ENCODE data around the gene ALS2CL. TPM values are rescaled to one million over a fixed set of nuclear protein-coding genes. Genes with fewer than 3 reads are reported as not detected.

The ALS2CL gene
- total RNA-seq, 1 experiment from 2014 or later, result 39.6 TPM

DNA sequence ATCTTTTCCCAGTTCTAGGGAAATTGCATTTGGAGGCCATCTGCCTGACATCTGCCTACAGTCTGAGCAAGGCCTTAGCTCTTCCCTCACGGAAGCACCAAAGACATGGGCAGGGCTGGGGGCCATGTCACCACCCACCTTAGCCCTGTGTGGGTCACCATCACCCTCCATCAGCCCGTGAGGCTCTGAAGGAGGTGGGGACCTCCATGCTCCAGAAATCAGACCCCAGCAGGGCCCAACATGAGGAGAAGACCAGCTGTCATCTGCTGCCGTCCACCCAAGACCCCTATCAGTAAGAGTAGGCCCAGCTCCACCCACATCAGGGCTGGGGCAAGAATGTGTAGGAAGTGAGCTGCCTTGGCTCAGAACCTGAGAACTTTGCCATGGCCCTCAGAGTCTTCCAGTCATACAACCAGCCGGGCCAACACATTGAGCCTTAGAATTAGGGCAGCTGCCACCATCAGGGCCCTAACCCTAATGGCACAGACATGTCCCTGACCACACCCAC is 9.6 kb upstream of the ALS2CL start:
- H3K4me1 Mint-ChIP-seq (ENCODE audit: low read depth, unreplicated experiment), result peaks cover 17% of the 10 kb centered on the region
- no peak for DNase-seq
- no peaks in the 10 kb centered on the region for H3K9me3 Mint-ChIP-seq (ENCODE audit: low read depth, unreplicated experiment)
- H3K4me3 Mint-ChIP-seq (ENCODE audit: low read depth, unreplicated experiment), result no peak overlapping the region
- intact Hi-C loops (cut with micrococcal nuclease; ENCODE audit: unreplicated experiment), result no loop called here
- TF ChIP-seq, protein P1, sequence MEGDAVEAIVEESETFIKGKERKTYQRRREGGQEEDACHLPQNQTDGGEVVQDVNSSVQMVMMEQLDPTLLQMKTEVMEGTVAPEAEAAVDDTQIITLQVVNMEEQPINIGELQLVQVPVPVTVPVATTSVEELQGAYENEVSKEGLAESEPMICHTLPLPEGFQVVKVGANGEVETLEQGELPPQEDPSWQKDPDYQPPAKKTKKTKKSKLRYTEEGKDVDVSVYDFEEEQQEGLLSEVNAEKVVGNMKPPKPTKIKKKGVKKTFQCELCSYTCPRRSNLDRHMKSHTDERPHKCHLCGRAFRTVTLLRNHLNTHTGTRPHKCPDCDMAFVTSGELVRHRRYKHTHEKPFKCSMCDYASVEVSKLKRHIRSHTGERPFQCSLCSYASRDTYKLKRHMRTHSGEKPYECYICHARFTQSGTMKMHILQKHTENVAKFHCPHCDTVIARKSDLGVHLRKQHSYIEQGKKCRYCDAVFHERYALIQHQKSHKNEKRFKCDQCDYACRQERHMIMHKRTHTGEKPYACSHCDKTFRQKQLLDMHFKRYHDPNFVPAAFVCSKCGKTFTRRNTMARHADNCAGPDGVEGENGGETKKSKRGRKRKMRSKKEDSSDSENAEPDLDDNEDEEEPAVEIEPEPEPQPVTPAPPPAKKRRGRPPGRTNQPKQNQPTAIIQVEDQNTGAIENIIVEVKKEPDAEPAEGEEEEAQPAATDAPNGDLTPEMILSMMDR (IDR thresholded peaks at IDR 0.05; ENCODE audit: unreplicated experiment), result no peak
- no peak overlapping the region for H3K27ac Mint-ChIP-seq (ENCODE audit: unreplicated experiment)
- peaks cover 5% of the 10 kb centered on the region for H3K36me3 Mint-ChIP-seq (ENCODE audit: insufficient read depth, unreplicated experiment)
- H3K27me3 Mint-ChIP-seq (ENCODE audit: unreplicated experiment), result peaks cover 15% of the 10 kb centered on the region
- BruUV-seq (replicated peaks), result no TSS peak
- CTCF ChIA-PET, result interaction anchor here (1.6 kb wide), 1 partner anchor 10 kb away, joined by 3 read pairs; the partner anchor contains the start of gene ALS2CL

DNA sequence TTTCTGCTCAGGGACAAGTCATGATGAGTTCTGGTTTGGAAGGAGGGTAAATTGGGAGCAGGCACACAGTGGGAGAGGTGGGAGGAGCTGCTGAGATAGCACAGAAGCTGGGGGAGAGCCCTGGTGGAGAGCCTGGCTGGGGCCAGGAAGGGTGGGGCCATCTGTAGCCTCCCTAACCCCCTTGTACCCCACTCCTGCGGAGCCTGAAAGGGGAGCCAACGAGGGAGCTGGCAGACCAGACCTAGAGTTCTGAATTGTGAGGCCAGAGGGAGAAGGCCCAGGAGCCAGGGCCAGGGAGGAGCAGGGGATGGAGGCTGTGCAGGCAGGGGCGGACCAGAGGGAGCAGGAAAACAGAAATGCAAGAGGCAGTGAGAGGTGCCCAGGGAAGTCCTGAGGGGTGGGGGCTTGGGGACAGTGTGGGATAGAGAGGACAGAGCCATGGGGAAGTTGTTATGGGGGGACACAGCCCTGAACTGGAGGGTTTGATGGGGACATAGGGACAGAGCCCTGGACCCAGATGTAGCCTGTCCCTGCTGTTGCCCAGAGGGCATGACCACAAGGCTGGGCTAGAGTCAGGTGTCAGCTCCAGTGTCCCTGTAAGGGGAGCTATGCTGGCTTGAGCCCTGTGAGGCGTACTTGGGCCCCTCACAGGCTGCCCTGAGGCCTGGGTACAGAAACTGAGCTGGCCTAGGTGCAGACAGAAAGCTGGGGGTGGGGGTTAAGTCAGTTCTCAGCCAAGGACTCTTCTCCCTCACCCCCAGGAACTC is 8.9 kb upstream of the ALS2CL start:
- no peak overlapping the region for H3K4me3 Mint-ChIP-seq (ENCODE audit: low read depth, unreplicated experiment)
- CTCF ChIA-PET, result interaction anchor here (0.5 to 1.6 kb wide), 3 partner anchors 9 to 118 kb away, joined by 3 read pairs; partner anchors contain the start of gene ALS2CL
- H3K27me3 Mint-ChIP-seq (ENCODE audit: unreplicated experiment), result peaks cover 15% of the 10 kb centered on the region
- no peaks in the 10 kb centered on the region for H3K9me3 Mint-ChIP-seq (ENCODE audit: low read depth, unreplicated experiment)
- no TSS peak for BruUV-seq (replicated peaks)
- H3K36me3 Mint-ChIP-seq (ENCODE audit: insufficient read depth, unreplicated experiment), result peaks cover 5% of the 10 kb centered on the region
- peaks cover 17% of the 10 kb centered on the region for H3K4me1 Mint-ChIP-seq (ENCODE audit: low read depth, unreplicated experiment)
- DNase-seq, result no peak
- TF ChIP-seq, protein P1 (IDR thresholded peaks at IDR 0.05; ENCODE audit: unreplicated experiment), result no peak
- intact Hi-C loops (cut with micrococcal nuclease; ENCODE audit: unreplicated experiment), result no loop called here
- H3K27ac Mint-ChIP-seq (ENCODE audit: unreplicated experiment), result no peak overlapping the region

DNA sequence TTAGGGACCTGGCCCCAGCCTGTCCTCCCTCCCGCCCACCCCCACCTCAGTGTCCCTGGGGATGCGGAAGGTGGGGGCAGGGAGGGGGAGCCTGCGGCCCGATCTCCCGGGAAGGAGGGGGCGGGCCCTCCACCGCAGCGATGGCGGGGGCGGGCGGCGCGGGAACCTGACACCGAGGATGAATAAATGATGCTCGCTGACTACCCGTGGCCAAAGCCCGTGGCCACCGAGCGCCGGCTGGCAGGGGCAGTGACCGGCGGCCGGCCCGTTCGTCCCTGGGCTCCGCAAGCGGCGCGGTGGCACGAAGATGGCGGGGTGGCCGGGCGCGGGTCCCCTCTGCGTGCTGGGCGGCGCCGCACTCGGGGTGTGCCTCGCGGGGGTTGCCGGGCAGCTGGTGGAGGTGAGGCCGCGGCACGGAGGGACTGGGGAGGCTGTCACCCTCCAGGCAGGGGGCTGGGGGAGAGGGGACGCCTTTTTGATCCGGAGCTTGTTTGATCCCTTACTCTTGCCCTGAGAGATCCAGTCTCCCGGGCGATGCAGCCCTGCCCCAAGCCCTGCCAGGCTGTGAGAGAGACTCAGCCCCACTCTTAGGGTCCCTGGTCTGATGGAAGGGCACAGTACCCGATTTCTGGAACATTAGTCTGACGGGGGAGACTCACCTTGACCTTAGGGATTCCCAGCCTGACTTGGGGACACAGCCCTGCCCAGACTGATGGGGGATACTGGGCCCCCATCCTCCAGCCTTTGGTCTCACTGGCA is 7.9 kb upstream of the ALS2CL start, which contains the start of gene TMIE:
TMIE (plus strand) TSS at position 212 of the 759 bp plus-strand sequence; CDS start at position 308, 96 bp downstream.
- intact Hi-C loops (cut with micrococcal nuclease; ENCODE audit: unreplicated experiment), result no loop called here
- Mint-ChIP-seq H3K4me3 (ENCODE audit: low read depth, unreplicated experiment) (no peak within 1 kb of the TSS), H3K9me3 (ENCODE audit: low read depth, unreplicated experiment) (no peaks in the 10 kb centered on the region), H3K27me3 (ENCODE audit: unreplicated experiment) (peaks cover 15% of the 10 kb centered on the region), H3K27ac (ENCODE audit: unreplicated experiment) (no peak within 1 kb of the TSS), H3K4me1 (ENCODE audit: low read depth, unreplicated experiment) (peaks cover 11% of the 10 kb centered on the region), H3K36me3 (ENCODE audit: insufficient read depth, unreplicated experiment) (peaks cover 4% of the 10 kb centered on the region)
- no peak for DNase-seq
- CTCF ChIA-PET, result interaction anchor here (0.7 to 1.0 kb wide), 2 partner anchors 27 to 213 kb away, joined by 3 read pairs; no protein-coding TSS in a partner anchor
- TF ChIP-seq, protein P1 (IDR thresholded peaks at IDR 0.05; ENCODE audit: unreplicated experiment), result no peak
- no TSS peak for BruUV-seq (replicated peaks)

DNA sequence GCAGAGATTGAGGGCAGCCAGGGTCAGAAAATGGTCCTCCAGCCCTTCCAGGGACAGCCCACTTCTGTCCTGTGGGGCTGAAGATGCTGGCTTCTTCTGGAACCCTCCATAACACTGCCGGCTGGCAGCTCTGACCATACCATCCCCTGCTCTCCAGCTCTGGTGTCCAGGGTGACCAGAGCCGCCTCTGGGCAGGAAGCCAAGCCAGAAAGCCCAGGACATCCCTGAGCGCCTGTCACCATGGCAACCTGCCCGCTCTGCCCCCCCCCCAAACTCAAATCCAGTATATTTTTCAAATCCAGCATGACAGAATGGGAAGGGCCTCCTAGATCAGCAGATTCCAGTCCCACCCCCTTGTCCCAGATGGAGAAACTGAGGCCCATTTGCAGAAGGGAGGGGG is 7.3 kb upstream of the ALS2CL start:
- no TSS peak for BruUV-seq (replicated peaks)

More for the DNA sequence above, 7.3 kb upstream of the ALS2CL start:
- Mint-ChIP-seq H3K27me3 (ENCODE audit: unreplicated experiment) (peaks cover 15% of the 10 kb centered on the region), H3K9me3 (ENCODE audit: low read depth, unreplicated experiment) (no peaks in the 10 kb centered on the region), H3K4me3 (ENCODE audit: low read depth, unreplicated experiment) (no peak overlapping the region), H3K36me3 (ENCODE audit: insufficient read depth, unreplicated experiment) (no peaks in the 10 kb centered on the region), H3K27ac (ENCODE audit: unreplicated experiment) (no peak overlapping the region), H3K4me1 (ENCODE audit: low read depth, unreplicated experiment) (peaks cover 5% of the 10 kb centered on the region)
- DNase-seq, result no peak
- CTCF ChIA-PET, result interaction anchor here (0.7 kb wide), 1 partner anchor 212 kb away, joined by 3 read pairs; no protein-coding TSS in a partner anchor
- TF ChIP-seq, protein P1 (IDR thresholded peaks at IDR 0.05; ENCODE audit: unreplicated experiment), result no peak
- intact Hi-C loops (cut with micrococcal nuclease; ENCODE audit: unreplicated experiment), result no loop called here

All from Calu3 (cell line).